GM12878 (cell line): Measurements from ENCODE around the gene ABHD1.

ENCODE experiments used
- ATF7 ChIP-seq: fragments of 450-650 bp; IDR thresholded peaks from 2 replicates; pipeline ENCODE4 v1.6.1; 2016; ENCODE audit warnings: low read depth, mild to moderate bottlenecking
- PAX5 ChIP-seq: IDR thresholded peaks from 2 replicates; pipeline ENCODE4 v1.6.1; 2011; ENCODE audit warnings: low read depth, low read length, borderline replicate concordance
- POLR2AphosphoS5 ChIP-seq: IDR thresholded peaks from 2 replicates; pipeline ENCODE4 v1.6.1; 2011; ENCODE audit warnings: mild to moderate bottlenecking, low read length, inconsistent platforms
- RELA ChIP-seq: fragments of 450-650 bp; IDR thresholded peaks from 2 replicates; pipeline ENCODE4 v1.8.0; 2014; ENCODE audit warnings: borderline replicate concordance; ENCODE audit not compliant: partially characterized antibody
- RFX5 ChIP-seq: IDR thresholded peaks from 2 replicates; pipeline ENCODE4 v1.6.1; 2011; ENCODE audit warnings: low read depth, low read length, improper control_type of control experiment
- STAT1 ChIP-seq: fragments of 450-650 bp; conservative IDR thresholded peaks from 2 replicates; pipeline ENCODE4 v1.6.1; 2014; ENCODE audit warnings: antibody characterized with exemption, mild to moderate bottlenecking
- ZSCAN29 ChIP-seq: fragments of 450-650 bp; IDR thresholded peaks from 2 replicates; pipeline ENCODE4 v1.6.1; 2017; ENCODE audit warnings: mild to moderate bottlenecking, moderate library complexity
- TF ChIP-seq, protein P1 (sequence below), 3 experiments: IDR thresholded peaks in 2 of 3; conservative IDR thresholded peaks in 1 of 3; 2 replicates each; pipeline ENCODE4 v1.5.1; 2011; ENCODE audit warnings: low read depth in 3 of 3, low read length in 3 of 3, mild to moderate bottlenecking in 3 of 3, control low read depth in 2 of 3, moderate library complexity in 2 of 3, inconsistent platforms in 1 of 3, mixed read lengths in 1 of 3; ENCODE audit not compliant: control insufficient read depth in 2 of 3, insufficient read depth in 1 of 3; ENCODE audit errors: extremely low read depth in 1 of 3

GRCh38 chr2:27178469-27178868, 54.9 kb downstream of the ABHD1 start:
- TF ChIP-seq PAX5 = no peak
- no peak for TF ChIP-seq RELA
- no peak for TF ChIP-seq STAT1
- TF ChIP-seq, protein P1, sequence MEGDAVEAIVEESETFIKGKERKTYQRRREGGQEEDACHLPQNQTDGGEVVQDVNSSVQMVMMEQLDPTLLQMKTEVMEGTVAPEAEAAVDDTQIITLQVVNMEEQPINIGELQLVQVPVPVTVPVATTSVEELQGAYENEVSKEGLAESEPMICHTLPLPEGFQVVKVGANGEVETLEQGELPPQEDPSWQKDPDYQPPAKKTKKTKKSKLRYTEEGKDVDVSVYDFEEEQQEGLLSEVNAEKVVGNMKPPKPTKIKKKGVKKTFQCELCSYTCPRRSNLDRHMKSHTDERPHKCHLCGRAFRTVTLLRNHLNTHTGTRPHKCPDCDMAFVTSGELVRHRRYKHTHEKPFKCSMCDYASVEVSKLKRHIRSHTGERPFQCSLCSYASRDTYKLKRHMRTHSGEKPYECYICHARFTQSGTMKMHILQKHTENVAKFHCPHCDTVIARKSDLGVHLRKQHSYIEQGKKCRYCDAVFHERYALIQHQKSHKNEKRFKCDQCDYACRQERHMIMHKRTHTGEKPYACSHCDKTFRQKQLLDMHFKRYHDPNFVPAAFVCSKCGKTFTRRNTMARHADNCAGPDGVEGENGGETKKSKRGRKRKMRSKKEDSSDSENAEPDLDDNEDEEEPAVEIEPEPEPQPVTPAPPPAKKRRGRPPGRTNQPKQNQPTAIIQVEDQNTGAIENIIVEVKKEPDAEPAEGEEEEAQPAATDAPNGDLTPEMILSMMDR (IDR thresholded peaks at IDR 0.05 in 2 of 3, conservative IDR thresholded peaks at IDR 0.05 in 1 of 3; ENCODE audit: control insufficient read depth in 2 of 3, extremely low read depth in 1 of 3, insufficient read depth in 1 of 3, low read depth in 3 of 3, low read length in 3 of 3) = no peak
- TF ChIP-seq POLR2AphosphoS5 = no peak
- TF ChIP-seq RFX5 = no peak
- TF ChIP-seq ATF7 = no peak
- no peak for TF ChIP-seq ZSCAN29
